Measurements from ENCODE around the gene KIF18B.
"Not testable (repeated sequence)": the region's sequence is repeated elsewhere in the genome, so short reads cannot be mapped to it uniquely, and the experiment has no call there.

KIF18B gene

GRCh38 chr17:44968225-44969143 is 20.9 kb upstream of the KIF18B start, which contains the start of gene C1QL1:
TSS of gene C1QL1 (minus strand) at chr17:44968303. CDS start at chr17:44968048, 255 bp downstream.
- peak; percentile 92 for DNase-seq

- no peak for DNase-seq
These were observed 20.3 kb upstream of the KIF18B start for GRCh38 chr17:44967907-44968224.

- no peak for DNase-seq
These were observed 19.7 kb upstream of the KIF18B start for GRCh38 chr17:44967026-44967906.

GRCh38 chr17:44966348-44967025 is 18.9 kb upstream of the KIF18B start:
- no peak for DNase-seq

- no peak for DNase-seq
These were observed 18.1 kb upstream of the KIF18B start for GRCh38 chr17:44965481-44966234.

- DNase-seq, result no peak
These were observed 14.4 kb upstream of the KIF18B start for GRCh38 chr17:44961921-44962350.

GRCh38 chr17:44960691-44961090 is 13.1 kb upstream of the KIF18B start:
- DNase-seq, result no peak

- no peak for DNase-seq
These were observed 12.4 kb upstream of the KIF18B start for GRCh38 chr17:44959821-44960531.

GRCh38 chr17:44956998-44957981 is 9.7 kb upstream of the KIF18B start:
- DNase-seq, result no peak

GRCh38 chr17:44955674-44956425 is 8.3 kb upstream of the KIF18B start:
- no peak for DNase-seq

- DNase-seq, result no peak
These were observed 5.4 kb upstream of the KIF18B start for GRCh38 chr17:44952946-44953475.

- no peak for DNase-seq
These were observed 782 bp upstream of the KIF18B start for GRCh38 chr17:44948315-44948795.

GRCh38 chr17:44945652-44946051 is 1.9 kb downstream of the KIF18B start:
- DNase-seq, result not testable (repeated sequence)

GRCh38 chr17:44942456-44942855 is 5.1 kb downstream of the KIF18B start:
- DNase-seq, result no peak

GRCh38 chr17:44941712-44942331 is 5.8 kb downstream of the KIF18B start:
- DNase-seq, result no peak

GRCh38 chr17:44940768-44941167 is 6.8 kb downstream of the KIF18B start:
- DNase-seq, result no peak

GRCh38 chr17:44940317-44940716 is 7.3 kb downstream of the KIF18B start:
- DNase-seq, result no peak

GRCh38 chr17:44935116-44935515 is 12.5 kb downstream of the KIF18B start:
- no peak for DNase-seq

- no peak for DNase-seq
These were observed 12.8 kb downstream of the KIF18B start for GRCh38 chr17:44934745-44935105.

All from activated CD8-positive, alpha-beta memory T cell treated with anti-CD3 and anti-CD28 coated beads, Interleukin-2, amount 50 U/mL, for 48 hours (primary cell).